Gastroesophageal sphincter (tissue), 4 donors: ENCODE measurements around the gene MRPL40. TPM values are rescaled to one million over a fixed set of nuclear protein-coding genes. Genes with fewer than 3 reads are reported as not detected.

ENCODE experiments used
- ATAC-seq: fragments of 150-250 bp; one replicate; pipeline ENCODE4 v1.9.1; 2016; ENCODE audit warnings: mild to moderate bottlenecking, moderate library complexity
- H3K27ac ChIP-seq, 4 donors: fragments of 200-600 bp; sonication (generic) in 3 of 4; 1 replicate in 3 of 4; 2 replicates in 1 of 4; pipeline ENCODE4 v1.5.1; 2016 to 2019
- H3K27me3 ChIP-seq: fragments of 200-600 bp; sonication (generic); one replicate; pipeline ENCODE4 v1.5.1; 2019
- H3K36me3 ChIP-seq, 2 donors: fragments of 200-600 bp; sonication (generic); one replicate each; pipeline ENCODE4 v1.5.1; 2019; ENCODE audit warnings: control low read depth in 1 of 2
- H3K4me1 ChIP-seq, 3 donors: fragments of 200-600 bp; sonication (generic); 1 replicate in 2 of 3; 2 replicates in 1 of 3; pipeline ENCODE4 v1.5.1; 2016 to 2019; ENCODE audit warnings: control low read depth in 2 of 3
- H3K4me3 ChIP-seq, 2 donors: fragments of 200-600 bp; sonication (generic); one replicate each; pipeline ENCODE4 v1.5.1; 2019; ENCODE audit warnings: mild to moderate bottlenecking in 1 of 2, moderate library complexity in 1 of 2
- H3K9me3 ChIP-seq, 3 donors: fragments of 200-600 bp; sonication (generic); one replicate each; pipeline ENCODE4 v1.5.1; 2017 to 2019; ENCODE audit warnings: control low read depth in 2 of 3
- EP300 ChIP-seq: sonication (generic); formaldehyde crosslinking; IDR thresholded peaks from one replicate; pipeline ENCODE4 v1.6.1; 2017; ENCODE audit warnings: antibody characterized with exemption, mild to moderate bottlenecking
- POLR2A ChIP-seq, 2 donors: fragments of 450-650 bp; IDR thresholded peaks; one replicate each; pipeline ENCODE4 v1.6.1; 2017; ENCODE audit warnings: antibody characterized with exemption in 2 of 2, mild to moderate bottlenecking in 2 of 2, moderate library complexity in 1 of 2
- POLR2AphosphoS5 ChIP-seq: sonication (generic); formaldehyde crosslinking; IDR thresholded peaks from one replicate; pipeline ENCODE4 v1.6.1; 2017; ENCODE audit warnings: antibody characterized with exemption
- WGBS, 2 donors: methylation state at CpG; one replicate each; pipeline ENCODE4 v1.1.5; 2018; ENCODE audit warnings: low coverage in 1 of 2; 5-methylcytosine and 5-hydroxymethylcytosine counted together
- total RNA-seq, 4 donors: library from RNA; depleted of rRNA; stranded (reverse); fragments of >200 nt; gene quantifications; one replicate each; pipeline ENCODE4 v1.1.0, GENCODE V29; 2016
- TF ChIP-seq, protein P1 (sequence below), 4 experiments: fragments of 200-600 bp in 2 of 4; fragments of 450-650 bp in 2 of 4; sonication (generic) in 1 of 4; IDR thresholded peaks; one replicate each; pipeline ENCODE4 v1.5.1; 2017 to 2019; ENCODE audit warnings: antibody characterized with exemption in 4 of 4, mild to moderate bottlenecking in 2 of 4, moderate library complexity in 2 of 4

MRPL40 gene
- total RNA-seq, 4 donors from 2014 or later = 22.8 to 29.1 (median 25.8) TPM

DNA sequence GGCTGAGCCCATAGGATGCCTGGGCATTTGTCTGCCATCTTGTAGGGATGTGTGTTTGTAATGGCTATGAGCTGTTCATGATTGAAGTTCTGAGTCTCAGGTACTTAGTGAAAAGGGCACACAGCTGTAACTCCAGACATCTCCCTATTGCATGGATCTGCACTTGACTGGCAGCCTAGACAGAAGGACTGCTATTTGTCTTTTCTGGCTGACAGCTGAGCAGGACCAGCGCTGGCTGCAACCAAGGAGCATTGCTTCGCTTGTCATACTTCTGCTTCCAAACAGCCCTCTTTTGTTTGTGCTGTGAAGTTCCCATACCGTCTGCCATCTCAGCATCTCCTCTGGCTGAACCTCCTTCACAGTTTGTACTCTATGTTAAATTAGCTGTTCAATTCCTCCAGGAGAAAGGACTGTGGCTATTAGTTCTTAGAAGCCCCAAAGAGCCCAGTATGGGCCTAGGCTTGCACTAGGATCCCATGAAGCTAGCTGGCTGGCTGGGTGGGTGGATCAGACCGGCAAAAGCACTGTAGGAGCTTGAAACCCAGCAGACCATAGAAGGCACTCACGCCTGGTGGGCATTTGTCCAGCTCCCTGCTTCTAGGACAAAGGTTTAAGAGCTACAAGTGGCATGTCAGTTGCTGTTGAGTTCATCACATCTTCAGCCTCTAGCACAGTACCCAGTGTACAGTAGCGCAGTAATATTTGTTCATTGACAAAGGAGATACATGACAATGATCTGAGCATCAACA, 21.2 kb upstream of the MRPL40 start:
- no peak for TF ChIP-seq POLR2A (IDR thresholded peaks at IDR 0.05)
- TF ChIP-seq, protein P1, sequence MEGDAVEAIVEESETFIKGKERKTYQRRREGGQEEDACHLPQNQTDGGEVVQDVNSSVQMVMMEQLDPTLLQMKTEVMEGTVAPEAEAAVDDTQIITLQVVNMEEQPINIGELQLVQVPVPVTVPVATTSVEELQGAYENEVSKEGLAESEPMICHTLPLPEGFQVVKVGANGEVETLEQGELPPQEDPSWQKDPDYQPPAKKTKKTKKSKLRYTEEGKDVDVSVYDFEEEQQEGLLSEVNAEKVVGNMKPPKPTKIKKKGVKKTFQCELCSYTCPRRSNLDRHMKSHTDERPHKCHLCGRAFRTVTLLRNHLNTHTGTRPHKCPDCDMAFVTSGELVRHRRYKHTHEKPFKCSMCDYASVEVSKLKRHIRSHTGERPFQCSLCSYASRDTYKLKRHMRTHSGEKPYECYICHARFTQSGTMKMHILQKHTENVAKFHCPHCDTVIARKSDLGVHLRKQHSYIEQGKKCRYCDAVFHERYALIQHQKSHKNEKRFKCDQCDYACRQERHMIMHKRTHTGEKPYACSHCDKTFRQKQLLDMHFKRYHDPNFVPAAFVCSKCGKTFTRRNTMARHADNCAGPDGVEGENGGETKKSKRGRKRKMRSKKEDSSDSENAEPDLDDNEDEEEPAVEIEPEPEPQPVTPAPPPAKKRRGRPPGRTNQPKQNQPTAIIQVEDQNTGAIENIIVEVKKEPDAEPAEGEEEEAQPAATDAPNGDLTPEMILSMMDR (IDR thresholded peaks at IDR 0.05) = no peak
- Histone ChIP-seq H3K4me1 (no peaks in the 10 kb centered on the region), H3K36me3 (peaks cover 0 to 52% of the 10 kb centered on the region in 2 donors), H3K27ac (no peak overlapping the region), H3K9me3 (no peaks in the 10 kb centered on the region), H3K4me3 (no peak overlapping the region), H3K27me3 (no peaks in the 10 kb centered on the region)
- ATAC-seq = no peak
- WGBS, 2 donors = 93 to 98% methylated on average over 5 to 6 of the region's 6 CpGs

DNA sequence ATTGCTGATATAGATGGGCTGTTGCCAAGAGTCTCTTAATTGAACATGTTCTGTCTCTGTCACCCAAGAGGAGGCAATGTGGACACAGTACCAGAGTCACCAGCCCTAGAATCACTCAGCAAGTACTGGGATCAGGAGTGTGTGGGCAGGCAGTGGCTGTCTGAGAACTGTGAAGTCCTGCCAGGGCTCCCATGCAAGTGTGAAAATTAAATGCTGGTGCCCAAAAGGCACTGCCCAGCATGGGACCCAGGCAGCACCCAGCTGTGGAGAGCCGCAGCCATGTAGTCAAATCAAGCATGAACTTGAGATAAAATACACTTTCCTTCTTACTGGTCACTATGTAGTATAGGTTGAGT, 20.7 kb upstream of the MRPL40 start:
- no peak for ATAC-seq
- H3K36me3 ChIP-seq = peaks cover 0 to 46% of the 10 kb centered on the region in 2 donors
- TF ChIP-seq EP300 (no peak), POLR2AphosphoS5 (no peak), POLR2A (IDR thresholded peaks at IDR 0.05) (no peak)
- TF ChIP-seq, protein P1 (IDR thresholded peaks at IDR 0.05) = no peak
- H3K27me3 ChIP-seq = no peaks in the 10 kb centered on the region
- no peaks in the 10 kb centered on the region for H3K9me3 ChIP-seq
- H3K27ac ChIP-seq = no peak overlapping the region
- 100% methylated on average over 1 of the region's 1 CpG; no CpG with 5 or more reads in 1 of the 2 donors for WGBS, 2 donors
- H3K4me3 ChIP-seq = no peak overlapping the region
- H3K4me1 ChIP-seq = no peaks in the 10 kb centered on the region

DNA sequence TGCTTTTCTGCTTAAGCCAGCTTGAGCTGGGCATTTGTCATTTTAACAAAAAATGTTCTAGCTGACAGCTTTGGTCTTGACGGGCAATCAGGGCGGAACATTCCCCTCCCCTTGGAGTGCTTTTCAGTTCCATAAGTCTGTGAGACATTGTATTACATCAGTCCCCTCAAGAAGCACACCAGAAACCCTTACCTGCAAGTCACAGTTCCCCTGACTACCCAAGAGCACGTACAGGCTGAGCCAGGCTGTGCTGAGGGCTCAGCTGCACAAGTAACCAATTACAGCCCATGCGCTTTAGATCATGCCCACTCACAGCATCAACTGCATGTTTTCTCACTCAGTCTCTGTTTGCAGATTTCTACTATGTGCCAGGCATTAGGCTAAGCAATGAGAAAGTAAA, 19.9 kb upstream of the MRPL40 start:
- ATAC-seq = no peak
- 60 to 82% methylated on average over 2 to 3 of the region's 4 CpGs for WGBS, 2 donors
- H3K27me3 ChIP-seq = no peaks in the 10 kb centered on the region
- TF ChIP-seq, protein P1 (IDR thresholded peaks at IDR 0.05) = no peak
- TF ChIP-seq POLR2AphosphoS5 (no peak), EP300 (no peak), POLR2A (IDR thresholded peaks at IDR 0.05) (no peak)
- no peaks in the 10 kb centered on the region for H3K4me1 ChIP-seq
- H3K4me3 ChIP-seq = no peak overlapping the region
- H3K27ac ChIP-seq = no peak overlapping the region
- H3K36me3 ChIP-seq = peaks cover 0 to 38% of the 10 kb centered on the region in 2 donors
- H3K9me3 ChIP-seq = no peaks in the 10 kb centered on the region

DNA sequence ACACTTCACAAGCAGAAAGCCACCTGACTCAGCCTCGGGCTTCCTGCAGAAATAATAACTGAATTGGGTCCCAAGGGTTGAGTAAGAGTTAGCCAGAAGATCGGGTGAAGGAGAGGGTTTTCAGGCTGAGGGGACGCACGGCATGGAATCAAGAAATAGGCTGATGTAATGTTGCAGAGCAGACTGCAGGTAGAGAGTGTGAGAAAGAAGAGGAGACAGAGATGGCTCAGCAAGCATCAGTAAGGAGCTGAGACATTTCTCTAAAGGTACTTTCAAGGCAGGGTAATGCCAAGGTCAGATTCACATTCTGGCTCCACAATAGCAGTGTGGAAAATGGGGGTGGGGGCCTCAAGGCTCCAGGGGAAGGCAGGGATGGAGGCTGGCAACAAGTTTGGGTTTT, 19.4 kb upstream of the MRPL40 start:
- ATAC-seq = no peak

More for the DNA sequence above, 19.4 kb upstream of the MRPL40 start:
- Histone ChIP-seq H3K36me3 (peaks cover 0 to 33% of the 10 kb centered on the region in 2 donors), H3K9me3 (no peaks in the 10 kb centered on the region), H3K4me1 (no peaks in the 10 kb centered on the region), H3K27me3 (no peaks in the 10 kb centered on the region), H3K4me3 (no peak overlapping the region), H3K27ac (no peak overlapping the region)
- TF ChIP-seq EP300 (no peak), POLR2A (IDR thresholded peaks at IDR 0.05) (no peak), POLR2AphosphoS5 (no peak)
- TF ChIP-seq, protein P1 (IDR thresholded peaks at IDR 0.05) = no peak
- WGBS, 2 donors = 89 to 100% methylated on average over 1 to 4 of the region's 4 CpGs
